Activated CD4-positive, CD25-positive, alpha-beta regulatory T cell treated with anti-CD3 and anti-CD28 coated beads, Interleukin-2, amount 50 U/mL, for 24 hours (primary cell): Measurements from ENCODE around the gene DLGAP1.

ENCODE experiments used
- ATAC-seq, 2 donors: fragments of 150-1000 bp; cut with Tn5 transposase; one replicate each; pipeline ENCODE4 v1.10.0; 2021; ENCODE audit warnings: mild to moderate bottlenecking in 1 of 2, moderate library complexity in 1 of 2

DLGAP1 gene

DNA sequence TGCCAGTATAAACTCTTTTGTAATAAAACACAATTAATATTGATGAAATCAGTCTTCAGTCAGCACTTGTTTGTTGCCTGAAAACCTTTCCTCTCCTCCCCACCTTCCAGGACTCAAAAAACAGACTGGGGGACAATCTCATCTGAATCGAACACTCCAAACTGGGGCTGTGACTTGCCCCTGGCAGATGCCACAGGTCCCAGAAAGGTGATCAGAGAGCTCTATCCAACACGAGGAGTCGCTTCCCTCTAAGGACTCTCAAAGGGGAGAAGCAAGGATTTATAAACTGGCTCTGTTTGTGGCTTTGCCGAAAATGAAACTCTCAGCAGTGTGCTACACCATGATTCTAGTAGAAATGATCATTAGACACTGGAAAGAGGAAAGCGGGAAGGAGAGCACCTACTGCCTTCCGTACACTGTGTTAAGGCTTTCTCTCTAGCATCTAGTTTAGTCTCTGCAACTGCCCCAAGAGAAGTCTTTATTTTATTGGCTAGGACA lies 805.9 kb downstream of the DLGAP1 start:
- no peak for ATAC-seq

DNA sequence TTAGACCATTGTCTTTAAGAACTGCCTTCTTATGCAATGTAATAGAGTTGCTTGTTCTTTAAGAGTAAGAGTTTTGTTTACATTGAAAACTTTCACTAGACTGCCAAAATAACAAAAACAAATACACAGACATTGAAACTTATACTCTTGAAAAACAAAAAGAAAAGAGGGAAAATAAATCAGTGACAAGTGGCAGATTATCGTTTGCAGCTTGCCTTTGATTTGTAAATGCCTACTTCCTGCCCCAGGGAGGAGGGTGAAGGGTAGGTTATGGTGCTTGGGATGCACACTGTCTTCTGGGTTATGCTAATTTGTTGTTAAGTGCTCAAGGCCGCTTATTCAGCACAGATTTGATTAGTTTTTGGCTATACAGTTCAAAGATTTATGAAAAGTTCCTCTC lies 806.5 kb downstream of the DLGAP1 start:
- no peak for ATAC-seq

DNA sequence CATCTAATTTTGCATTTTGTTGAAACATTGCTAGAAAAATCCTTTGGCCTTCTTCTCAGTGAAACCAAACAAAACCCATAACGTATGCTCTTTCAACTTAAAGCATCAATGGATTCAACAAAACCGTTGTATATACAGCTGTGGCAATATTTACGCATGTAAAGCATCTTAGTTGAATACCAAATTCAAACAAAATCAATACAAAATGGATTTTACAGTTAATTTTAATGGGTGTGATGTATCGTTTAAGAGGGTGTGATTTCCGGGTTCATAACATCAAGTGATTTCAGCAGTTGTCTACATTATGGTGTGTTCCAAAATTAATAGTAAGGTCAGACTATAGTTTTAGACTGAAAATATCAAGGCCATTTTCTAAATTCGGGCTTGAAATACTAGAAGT lies 806.9 kb downstream of the DLGAP1 start:
- no peak for ATAC-seq

DNA sequence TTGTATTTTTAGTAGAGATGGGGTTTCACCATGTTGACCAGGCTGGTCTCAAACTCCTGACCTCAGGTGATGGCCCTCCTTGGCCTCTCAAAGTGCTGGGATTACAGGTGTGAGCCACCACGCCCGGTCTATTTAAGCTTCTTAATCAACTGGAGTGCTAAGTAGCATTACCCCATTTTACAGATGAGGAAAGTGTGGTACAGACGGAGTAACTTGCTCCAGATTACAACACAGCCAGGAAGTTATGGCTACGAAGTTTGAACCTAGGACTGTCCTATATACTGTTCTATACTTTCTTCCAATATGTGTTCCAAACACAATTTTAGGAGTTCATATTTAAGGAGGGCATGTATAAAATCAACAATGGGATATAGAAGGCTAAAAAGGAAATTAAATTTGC lies 807.5 kb downstream of the DLGAP1 start:
- ATAC-seq, result no peak

DNA sequence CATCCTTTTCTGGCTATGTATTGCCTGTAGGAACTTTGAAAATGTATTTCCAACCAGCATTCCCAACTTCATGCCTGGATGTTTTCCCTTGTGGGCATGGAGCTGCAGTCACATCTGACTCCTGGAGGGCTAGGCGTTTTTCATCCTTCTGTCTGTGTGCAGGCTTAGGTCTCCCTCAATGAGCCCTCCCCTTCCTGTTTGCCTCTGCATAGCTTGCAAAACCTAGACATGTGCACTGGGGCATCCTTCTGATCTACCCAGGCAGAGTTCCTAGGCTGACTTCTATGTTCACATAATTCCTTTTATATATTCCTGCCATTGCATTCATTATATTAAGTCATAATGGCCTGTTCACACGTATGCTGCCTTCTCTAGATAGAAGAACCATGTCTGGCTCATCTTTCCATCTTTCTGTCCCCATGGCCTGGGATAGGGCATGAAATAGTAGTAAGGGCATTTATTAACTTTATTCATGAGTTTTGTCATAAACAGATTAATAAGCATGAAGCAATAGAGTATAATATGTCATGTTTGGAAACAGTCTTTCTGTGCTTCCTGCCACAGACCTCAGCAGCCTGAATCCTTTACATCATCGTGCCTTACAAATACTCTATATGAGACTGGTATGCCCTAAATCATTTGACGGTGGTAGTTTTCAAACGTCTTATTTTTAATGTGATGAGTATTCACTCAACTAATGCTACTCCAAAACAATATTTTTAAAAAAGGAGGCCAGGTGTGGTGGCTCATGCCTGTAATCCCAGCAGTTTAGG lies 809.5 kb downstream of the DLGAP1 start:
- ATAC-seq, result no peak

DNA sequence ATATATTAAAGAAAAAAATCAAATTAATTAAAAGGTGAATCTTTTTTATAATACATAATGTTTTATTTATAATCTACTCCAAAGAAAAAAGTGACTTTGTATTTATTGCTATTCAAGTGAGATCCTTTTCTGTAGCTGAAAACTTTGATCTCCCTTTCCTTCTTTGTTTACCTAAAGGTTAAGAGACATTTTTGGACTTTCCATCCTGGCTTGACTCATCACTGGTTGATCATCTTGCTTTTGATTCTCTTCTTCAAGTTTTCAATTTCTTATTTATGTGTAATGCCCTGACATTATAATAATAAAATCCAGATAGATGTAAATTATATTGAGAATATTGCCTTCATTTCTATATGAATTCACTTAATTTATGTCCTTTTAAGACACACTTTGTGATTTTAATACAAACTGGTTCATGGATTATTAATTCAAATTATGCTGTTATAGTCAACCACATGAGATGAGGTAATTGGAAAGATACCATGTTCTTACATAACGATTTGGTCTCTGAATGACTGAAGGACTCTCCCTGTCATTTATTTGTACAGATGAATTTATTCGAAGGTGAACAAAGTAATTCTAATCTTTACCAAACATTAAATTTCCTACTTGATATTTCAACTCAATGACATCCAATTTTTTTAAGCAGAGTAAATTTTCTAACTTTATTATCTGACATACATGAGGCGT lies 820.7 kb downstream of the DLGAP1 start:
- ATAC-seq, result peak in 1 of 2 donors; percentile 58

DNA sequence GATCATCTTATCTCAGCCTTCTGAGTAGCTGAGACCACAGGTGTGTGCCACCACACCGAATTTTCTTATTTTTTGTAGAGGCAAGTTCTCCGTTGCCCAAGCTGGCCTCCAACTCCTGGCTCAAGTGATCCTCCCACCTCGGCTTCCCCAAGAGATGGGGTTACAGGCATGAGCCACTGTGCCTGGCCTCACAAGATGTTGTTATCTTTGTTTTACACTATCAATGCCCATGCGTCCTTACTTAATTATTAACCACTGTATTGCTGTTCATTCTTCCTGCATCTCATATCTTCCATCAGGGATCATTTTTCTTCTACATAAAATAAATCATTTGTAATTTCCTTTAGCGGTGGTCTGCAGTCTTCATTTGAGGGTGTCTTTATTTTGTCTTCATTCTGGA lies 823.2 kb downstream of the DLGAP1 start:
- ATAC-seq, result no peak

DNA sequence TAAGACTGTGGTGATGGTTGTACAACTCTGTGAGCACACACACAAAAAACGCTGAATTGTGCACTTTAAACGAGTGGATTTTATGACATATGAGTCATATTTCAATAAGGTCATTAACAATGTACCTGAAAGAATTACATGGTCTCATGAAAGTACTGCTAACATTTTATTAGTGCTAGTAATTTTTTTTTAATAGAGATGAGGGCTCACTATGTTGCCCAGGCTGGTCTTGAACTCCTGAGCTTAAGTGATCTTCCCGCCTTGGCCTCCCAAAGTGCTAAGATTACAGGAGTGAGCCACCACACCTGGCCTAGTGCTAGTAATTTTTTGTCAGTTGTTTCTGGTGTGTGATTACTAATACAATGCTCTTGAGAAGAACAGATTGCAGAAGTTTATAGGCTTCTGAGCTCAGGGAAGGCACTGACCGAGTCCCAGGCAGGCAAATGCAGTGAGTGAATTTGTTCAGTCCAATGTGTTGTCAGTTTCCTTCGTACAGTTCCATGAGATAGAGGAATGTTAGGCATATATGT lies 828.1 kb downstream of the DLGAP1 start:
- no peak for ATAC-seq

DNA sequence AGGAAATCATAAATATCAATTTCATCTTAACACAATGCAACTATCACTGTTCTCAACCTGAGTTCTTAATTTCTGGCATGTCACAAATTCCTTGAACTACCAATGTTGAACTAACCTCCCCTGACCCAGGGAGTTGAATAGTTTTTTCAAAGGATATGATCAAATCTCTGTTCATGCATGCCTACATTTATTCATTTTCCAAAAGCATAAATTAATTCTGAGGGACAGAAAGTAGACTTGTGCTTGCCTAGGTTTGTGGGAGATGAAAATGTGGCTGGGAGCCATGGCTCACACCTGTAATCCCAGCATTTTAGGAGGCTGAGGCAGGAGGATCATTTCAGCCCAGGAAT lies 829.4 kb downstream of the DLGAP1 start:
- no peak for ATAC-seq

DNA sequence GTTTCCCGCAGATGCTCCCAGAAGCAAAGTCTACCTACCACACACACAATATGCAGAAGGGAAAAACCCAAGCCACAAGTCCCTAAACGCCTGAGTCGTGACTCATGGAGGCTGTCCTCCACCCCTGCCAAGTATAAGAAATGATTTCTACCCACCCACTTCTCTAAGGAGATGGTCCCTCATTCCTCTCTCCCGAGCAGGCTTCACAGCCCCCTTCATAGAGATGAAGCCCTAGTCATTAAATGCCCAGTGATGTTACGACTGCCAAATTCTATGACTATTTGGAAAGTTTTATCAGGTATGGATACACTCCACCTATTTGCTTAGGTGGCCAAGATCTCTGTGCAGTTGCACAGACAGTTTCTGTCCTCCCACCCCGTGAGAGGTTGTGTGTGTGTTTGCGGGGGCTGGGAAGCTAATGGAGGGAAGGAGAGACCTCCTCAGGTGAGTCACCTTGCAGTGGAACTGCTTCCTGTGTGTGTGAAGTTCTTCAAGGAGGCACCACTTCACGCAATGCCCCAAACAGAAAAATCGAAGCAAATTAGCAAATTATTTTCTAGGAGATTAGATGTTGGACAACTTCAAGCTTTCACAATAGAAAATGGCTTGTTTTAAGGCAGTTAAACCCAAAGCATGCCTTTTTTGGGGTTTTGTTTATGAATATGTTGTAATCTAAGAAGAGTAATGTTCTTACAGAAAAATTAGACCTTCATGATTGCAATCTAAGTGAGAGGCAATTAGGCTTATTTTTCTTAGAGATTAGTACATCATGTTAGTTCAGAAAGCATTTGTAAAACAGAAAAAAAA lies 830.0 kb downstream of the DLGAP1 start:
- ATAC-seq, result peak; percentile 92

DNA sequence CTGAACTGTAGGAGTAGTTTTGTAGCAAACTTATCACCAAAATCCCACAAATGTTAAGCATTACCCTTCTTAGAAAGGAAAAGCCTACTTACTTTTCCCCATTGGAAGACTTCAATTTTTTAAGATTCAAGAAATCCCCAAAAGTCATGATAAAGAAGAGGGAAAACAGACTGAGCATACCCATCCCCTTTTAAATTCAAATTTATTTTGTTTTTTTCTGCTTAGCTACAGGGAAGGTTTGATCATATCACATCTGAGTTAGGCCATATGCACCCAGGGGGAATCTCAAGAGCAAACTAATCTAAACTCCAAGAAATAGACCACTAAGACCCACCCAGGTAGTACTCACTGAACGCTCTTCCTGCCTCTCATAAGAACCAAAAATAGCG lies 830.6 kb downstream of the DLGAP1 start:
- ATAC-seq, result no peak

DNA sequence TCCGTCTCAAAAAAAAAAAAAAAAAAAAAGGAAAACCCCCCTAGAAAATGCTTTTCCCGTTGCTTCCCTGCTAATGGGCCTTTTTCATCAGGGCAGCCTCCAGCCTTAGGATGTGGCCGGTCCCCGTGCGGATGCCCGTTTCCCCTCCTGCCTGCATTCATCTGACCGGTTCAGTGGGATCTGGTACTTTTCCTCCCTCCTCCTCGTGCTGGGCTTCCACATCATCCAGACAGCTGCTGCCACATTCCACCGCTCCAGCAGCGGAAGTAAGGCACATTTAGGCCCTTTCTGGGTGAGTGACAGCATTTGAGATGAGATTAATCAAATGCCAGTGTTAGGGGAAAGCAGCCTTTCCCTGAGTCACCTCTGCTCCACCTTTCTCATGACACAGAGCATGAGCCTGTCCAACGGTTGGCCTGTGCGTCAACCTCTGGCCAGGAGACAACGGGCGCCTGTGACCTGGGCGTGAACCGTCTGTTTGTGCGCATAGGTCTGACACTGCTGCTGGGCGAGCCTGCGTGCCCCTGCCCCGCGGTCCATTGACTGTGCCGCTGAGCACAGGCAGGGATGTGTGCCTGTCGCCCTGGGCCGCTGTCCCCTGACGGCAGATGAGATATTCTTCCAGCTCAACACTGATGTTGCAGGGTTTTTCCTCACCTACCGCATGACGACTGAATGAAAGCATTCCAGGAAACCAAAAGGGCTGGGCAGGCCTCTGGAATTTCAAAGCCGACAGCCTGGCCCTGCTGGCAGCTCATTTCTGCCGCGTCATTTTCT lies 831.1 kb downstream of the DLGAP1 start:
- peak; percentile 19 to 28 for ATAC-seq

DNA sequence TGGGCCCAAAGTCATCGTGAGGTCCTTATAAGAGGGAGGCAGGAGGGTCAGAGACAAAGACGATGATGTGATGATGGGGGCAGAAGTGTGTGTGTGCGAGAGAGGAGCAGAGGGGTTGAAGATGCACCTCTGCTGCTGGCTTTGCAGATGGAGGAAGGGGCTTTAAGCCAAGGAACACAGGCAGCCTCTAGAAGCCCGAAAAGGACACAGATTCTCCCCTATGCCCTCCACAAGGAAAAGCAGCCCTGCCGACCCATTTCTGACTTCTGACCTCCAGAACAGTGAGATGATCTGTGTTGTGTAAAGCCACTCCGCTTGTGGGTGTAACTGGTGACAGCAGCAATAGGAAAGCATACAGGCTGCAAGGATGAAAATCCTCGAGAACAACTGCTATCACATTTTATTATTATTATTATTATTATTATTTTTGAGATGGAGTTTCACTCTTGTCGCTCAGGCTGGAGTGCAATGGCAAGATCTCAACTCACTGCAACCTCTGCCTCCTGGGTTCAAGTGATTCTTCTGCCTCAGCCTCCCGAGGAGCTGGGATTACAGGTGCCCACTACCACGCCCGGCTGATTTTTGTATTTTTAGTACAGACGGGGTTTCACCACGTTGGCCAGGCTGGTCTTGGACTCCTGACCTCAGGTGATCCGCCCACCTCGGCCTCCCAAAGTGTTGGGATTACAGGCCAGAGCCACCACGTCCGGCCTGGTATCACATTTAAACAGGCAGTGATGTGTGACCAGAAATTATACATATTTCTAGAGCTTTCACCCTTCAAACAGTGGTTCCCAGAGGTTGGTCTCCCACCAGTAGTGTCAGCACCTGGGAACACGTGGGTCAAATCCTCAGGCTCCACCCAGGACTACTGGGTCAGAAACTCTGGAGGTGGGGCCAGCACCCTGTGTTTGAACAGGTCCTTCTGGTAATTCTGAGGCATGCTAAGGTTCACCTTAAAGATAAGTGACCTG lies 834.7 kb downstream of the DLGAP1 start:
- no peak for ATAC-seq

DNA sequence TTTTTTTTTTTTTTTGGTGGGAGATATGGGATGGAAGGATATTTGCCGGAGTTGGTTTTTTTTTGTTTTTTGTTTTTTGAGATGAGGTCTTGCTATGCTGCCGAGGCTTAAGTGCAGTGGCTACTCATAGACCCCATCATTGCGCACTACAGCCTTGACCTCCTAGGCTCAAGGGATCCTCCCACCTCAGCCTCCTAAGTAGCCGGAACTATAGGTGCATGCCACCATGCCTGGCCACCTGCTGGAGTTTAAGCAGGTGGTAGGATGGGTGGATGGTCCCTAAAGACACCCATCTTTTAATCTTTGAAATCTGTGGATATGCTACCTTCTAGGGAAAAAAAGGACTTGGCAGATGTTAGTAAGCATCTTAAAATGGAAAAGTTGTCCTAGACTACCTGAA lies 835.4 kb downstream of the DLGAP1 start:
- no peak for ATAC-seq

DNA sequence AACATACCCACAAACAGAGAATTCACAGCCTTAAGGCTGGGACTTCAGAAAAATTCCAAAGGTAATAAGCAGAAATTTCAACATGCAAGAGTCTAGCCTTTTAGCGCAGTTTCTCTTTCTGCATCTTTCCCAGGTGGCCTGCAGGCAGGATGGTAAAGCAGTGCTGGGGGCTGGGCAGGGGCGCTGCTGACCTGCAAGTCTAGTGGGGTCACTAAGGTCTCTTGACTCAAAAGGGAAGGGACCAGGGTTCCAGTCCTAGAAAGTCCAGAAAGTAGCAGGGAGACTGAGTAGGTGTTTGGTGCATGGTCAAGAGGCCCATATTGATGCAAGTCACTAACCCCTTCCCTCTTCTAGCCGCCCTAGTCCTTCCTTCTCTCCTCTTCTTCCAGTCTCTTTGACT lies 835.9 kb downstream of the DLGAP1 start:
- ATAC-seq, result no peak

DNA sequence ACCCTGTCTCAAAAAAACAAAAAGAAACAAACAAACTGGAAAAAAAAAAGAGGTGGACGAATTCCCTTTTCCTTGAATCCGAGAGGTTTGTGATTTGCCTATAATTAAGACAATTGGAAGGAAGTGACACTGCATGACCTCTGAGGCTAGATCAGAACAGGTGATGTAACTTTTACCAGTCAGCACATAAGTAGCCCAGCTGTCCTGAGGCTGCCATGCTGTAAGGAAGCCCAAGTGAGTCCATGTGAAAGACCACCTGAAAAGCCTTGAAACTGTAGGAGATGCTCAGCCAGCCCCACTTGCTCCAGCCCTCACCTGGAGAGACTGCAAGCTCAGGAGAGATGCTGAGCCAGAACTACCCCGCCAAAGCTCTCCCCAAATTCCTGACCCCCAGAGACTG lies 838.4 kb downstream of the DLGAP1 start:
- no peak for ATAC-seq

DNA sequence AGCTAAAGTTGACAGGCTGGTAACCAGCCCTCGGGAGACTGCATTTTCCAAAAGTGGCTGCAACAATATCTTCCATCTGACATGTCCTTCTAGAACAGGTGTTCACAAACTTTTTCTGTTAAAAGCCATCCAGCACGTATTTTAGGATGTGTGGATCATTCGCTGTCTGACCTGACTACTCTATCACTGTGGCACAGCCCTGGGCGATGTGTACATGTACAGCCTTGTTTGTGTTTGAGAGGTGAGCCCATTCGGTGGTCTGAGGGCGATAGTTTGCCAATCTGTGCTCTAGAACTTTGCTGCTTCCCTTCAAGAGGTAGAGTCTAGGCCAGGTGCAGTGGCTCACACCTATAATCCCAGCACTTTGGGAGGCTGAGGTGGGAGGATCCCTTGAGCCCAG lies 839.0 kb downstream of the DLGAP1 start:
- no peak for ATAC-seq

DNA sequence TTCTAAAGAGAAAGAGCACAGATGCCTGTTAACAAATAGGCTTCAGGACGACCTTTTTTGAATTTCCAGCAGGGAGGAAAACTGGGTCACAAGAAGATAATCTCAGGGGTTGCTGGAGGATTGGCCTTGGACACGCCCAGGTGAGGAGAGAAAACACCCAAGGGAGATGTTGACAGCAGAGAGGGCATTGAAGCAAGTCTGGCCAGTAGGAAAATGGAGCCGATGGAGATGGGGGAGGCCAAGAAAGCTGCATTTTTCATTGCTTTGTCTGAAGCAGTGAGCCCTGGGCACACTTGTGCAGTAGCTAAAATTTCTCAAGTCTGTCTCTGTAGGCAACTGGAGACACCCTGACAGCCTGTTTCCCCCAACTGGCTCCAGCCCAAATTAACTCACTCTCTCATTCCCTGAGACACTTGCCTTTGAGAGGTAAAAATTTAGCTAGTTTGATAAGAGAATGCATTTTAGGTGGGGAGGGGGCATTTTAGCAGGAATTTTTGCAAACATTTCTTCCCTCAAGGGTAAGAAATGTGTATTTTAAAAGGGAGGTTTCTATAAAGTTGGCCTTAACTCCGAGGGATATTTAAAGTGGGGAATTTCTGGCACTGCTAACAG lies 839.6 kb downstream of the DLGAP1 start:
- no peak for ATAC-seq

DNA sequence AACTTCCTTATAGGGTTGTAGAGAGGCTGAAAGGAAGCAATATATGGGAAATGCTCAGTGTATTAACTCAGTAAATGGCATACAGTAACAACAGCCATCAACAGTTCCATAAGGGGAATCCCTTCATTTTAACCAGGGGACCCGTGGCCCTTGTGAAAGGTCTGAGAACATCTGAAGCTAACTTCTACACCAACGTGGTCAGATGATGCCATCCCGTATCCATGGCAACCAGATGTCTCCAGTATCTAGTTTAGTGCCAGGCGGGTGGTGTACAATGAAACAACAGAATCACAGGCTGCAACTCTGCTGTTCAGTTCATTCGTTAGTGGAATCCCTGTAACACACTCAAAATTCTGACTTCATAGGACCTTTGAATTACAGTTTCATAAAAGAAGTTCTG lies 842.8 kb downstream of the DLGAP1 start:
- no peak for ATAC-seq

DNA sequence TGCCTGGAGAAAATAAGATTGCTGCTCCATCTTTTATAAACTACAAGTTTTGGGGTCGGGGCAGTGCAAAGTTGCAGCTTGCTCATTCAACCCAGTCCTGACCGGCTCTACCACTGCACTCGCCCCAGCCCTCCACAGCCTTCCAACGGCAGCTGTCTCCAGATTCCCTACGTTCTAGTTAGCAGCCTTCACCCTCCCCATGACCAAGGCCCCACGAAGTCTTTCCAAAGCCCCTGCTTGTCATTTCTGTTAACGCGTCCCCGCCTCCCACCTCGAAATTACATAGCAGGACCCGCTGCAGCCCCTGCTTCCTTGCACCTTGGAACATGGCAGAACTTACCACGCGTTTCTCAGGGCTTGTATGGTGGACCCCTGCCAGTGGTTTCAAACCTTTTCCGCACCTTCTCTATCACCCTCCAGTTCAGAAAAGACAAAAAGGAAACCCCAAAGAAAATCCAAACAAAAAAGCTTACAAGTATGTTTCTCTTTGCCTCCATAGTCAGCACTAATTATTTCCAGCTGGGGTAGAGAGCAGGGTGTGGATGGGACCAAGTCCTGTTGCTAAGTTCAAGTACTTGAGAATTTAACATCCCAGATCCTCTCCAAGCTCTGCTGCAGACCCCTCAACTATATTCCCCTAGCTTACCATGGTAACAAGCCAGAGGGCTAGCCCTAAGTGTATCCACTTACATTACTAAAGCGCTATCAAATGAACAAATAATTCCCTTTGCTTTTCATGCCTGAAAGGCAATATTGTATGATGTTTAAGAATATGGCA lies 843.6 kb downstream of the DLGAP1 start:
- no peak for ATAC-seq
